A673 (cell line): Measurements from ENCODE around the gene NDUFAF2. TPM values are rescaled to one million over a fixed set of nuclear protein-coding genes. Genes with fewer than 3 reads are reported as not detected.
"Not testable (repeated sequence)": the region's sequence is repeated elsewhere in the genome, so short reads cannot be mapped to it uniquely, and the experiment has no call there.

ENCODE experiments used
- BruUV-seq: library from RNA; stranded (reverse); fragments of 400-500 nt; replicated peaks from 2 replicates; lab custom pipeline; 2021; lab: Mats Ljungman, UMichigan
- CTCF ChIA-PET: fragments of 300-600 bp; sonication (Branson Sonifier 250); formaldehyde crosslinking; loops from one replicate; lab custom pipeline; 2022; ENCODE audit warnings: antibody characterized with exemption; lab: Charles Lee
- POLR2A ChIA-PET: fragments of 300-600 bp; sonication (Branson Sonifier 250); formaldehyde crosslinking; loops from one replicate; lab custom pipeline; 2022; ENCODE audit warnings: antibody characterized with exemption; ENCODE audit not compliant: low non-redundant PET; lab: Charles Lee
- DNase-seq: peaks from one replicate; pipeline ENCODE4 v3.0.0-alpha.2; 2015; ENCODE audit warnings: low spot score
- H3K27ac ChIP-seq: fragments of 200-600 bp; sonication (generic); 2 replicates; pipeline ENCODE4 v1.5.1; 2016; ENCODE audit warnings: mixed run types, low read depth, mild to moderate bottlenecking, mixed read lengths, antibody characterized with exemption, low read length; ENCODE audit not compliant: poor library complexity, severe bottlenecking
- H3K27me3 ChIP-seq: fragments of 200-600 bp; sonication (generic); replicated peaks from 2 replicates; pipeline ENCODE4 v1.6.1; 2017; ENCODE audit warnings: mixed run types, low read depth, mild to moderate bottlenecking, mixed read lengths, antibody characterized with exemption, low read length; ENCODE audit not compliant: insufficient read depth, poor library complexity
- H3K36me3 ChIP-seq: fragments of 200-600 bp; sonication (generic); 2 replicates; pipeline ENCODE4 v1.6.1; 2016; ENCODE audit warnings: mixed run types, mild to moderate bottlenecking, mixed read lengths, antibody characterized with exemption, low read length; ENCODE audit not compliant: insufficient read depth, poor library complexity, severe bottlenecking
- H3K4me1 ChIP-seq: fragments of 200-600 bp; sonication (generic); 2 replicates; pipeline ENCODE4 v1.6.1; 2017; ENCODE audit warnings: mixed run types, mild to moderate bottlenecking, mixed read lengths, antibody characterized with exemption, low read length; ENCODE audit not compliant: insufficient read depth, poor library complexity, severe bottlenecking
- H3K4me3 ChIP-seq: fragments of 200-600 bp; sonication (generic); 2 replicates; pipeline ENCODE4 v1.5.1; 2016; ENCODE audit warnings: low read depth, mixed run types, mild to moderate bottlenecking, mixed read lengths, low read length; ENCODE audit not compliant: poor library complexity, severe bottlenecking
- H3K9me3 ChIP-seq: fragments of 200-600 bp; sonication (generic); 2 replicates; pipeline ENCODE4 v1.6.1; 2016; ENCODE audit warnings: mixed run types, low read depth, mild to moderate bottlenecking, mixed read lengths, antibody characterized with exemption, low read length; ENCODE audit not compliant: poor library complexity, severe bottlenecking
- CTCF ChIP-seq: fragments of 300-800, 200-600 bp; sonication (generic); conservative IDR thresholded peaks from 2 replicates; pipeline ENCODE4 v1.5.1; 2017; ENCODE audit warnings: low read depth, mild to moderate bottlenecking, antibody characterized with exemption, low read length, moderate library complexity, mixed read lengths
- EZH2 ChIP-seq: fragments of 200-600 bp; sonication (generic); IDR thresholded peaks from 2 replicates; pipeline ENCODE4 v1.6.1; 2017; ENCODE audit warnings: borderline replicate concordance, low read depth, mild to moderate bottlenecking, mixed read lengths, antibody characterized with exemption, low read length; ENCODE audit not compliant: poor library complexity, severe bottlenecking
- intact Hi-C: fragments of 100-400 bp; cut with micrococcal nuclease; formaldehyde crosslinking; loops from one replicate; pipeline ENCODE4 v1.10.0; 2022; ENCODE audit not compliant: unreplicated experiment
- total RNA-seq: library from RNA; stranded (reverse); gene quantifications from 2 replicates; pipeline ENCODE4 v1.2.3, GENCODE V29; 2021

Gene NDUFAF2
- total RNA-seq, 1 experiment from 2014 or later, result 61.6 TPM

- no peaks in the 10 kb centered on the region for H3K9me3 ChIP-seq
- ChIA-PET POLR2A (interaction anchor here (0.6 kb wide), 1 partner anchor 18 kb away, joined by 3 read pairs; no protein-coding TSS in a partner anchor), CTCF (no interaction called here)
- H3K36me3 ChIP-seq, result no peaks in the 10 kb centered on the region
- DNase-seq, result no peak
- TF ChIP-seq EZH2 (no peak), CTCF (no peak)
- intact Hi-C loops, result no loop called here
- H3K27ac ChIP-seq, result no peak overlapping the region
- no TSS peak for BruUV-seq
- H3K27me3 ChIP-seq, result no peaks in the 10 kb centered on the region
- no peak overlapping the region for H3K4me3 ChIP-seq
- no peaks in the 10 kb centered on the region for H3K4me1 ChIP-seq
These were observed 34.0 kb downstream of the NDUFAF2 start for GRCh38 chr5:60978968-60979367.

GRCh38 chr5:60980511-60980910 lies 35.5 kb downstream of the NDUFAF2 start:
- Histone ChIP-seq H3K27me3 (no peaks in the 10 kb centered on the region), H3K4me1 (no peaks in the 10 kb centered on the region), H3K9me3 (no peaks in the 10 kb centered on the region), H3K27ac (no peak overlapping the region), H3K36me3 (no peaks in the 10 kb centered on the region), H3K4me3 (no peak overlapping the region)
- intact Hi-C loops, result no loop called here
- no peak for TF ChIP-seq CTCF
- TF ChIP-seq EZH2, result no peak
- BruUV-seq, result no TSS peak
- POLR2A ChIA-PET, result no interaction called here
- CTCF ChIA-PET, result no interaction called here
- DNase-seq, result no peak

GRCh38 chr5:60982127-60982526 lies 37.1 kb downstream of the NDUFAF2 start:
- CTCF ChIA-PET, H3K27me3 ChIP-seq, H3K9me3 ChIP-seq, H3K27ac ChIP-seq, DNase-seq, H3K4me3 ChIP-seq, H3K36me3 ChIP-seq, H3K4me1 ChIP-seq, BruUV-seq, intact Hi-C loops: not testable (repeated sequence)
- POLR2A ChIA-PET, result interaction anchor here (0.6 kb wide), 1 partner anchor 701 kb away, joined by 8 read pairs; no protein-coding TSS in a partner anchor

- Histone ChIP-seq H3K27me3 (no peaks in the 10 kb centered on the region), H3K27ac (no peak overlapping the region), H3K4me3 (no peak overlapping the region), H3K4me1 (no peaks in the 10 kb centered on the region), H3K9me3 (peaks cover 30% of the 10 kb centered on the region), H3K36me3 (no peaks in the 10 kb centered on the region)
- TF ChIP-seq EZH2 (no peak), CTCF (no peak)
- CTCF ChIA-PET, result no interaction called here
- intact Hi-C loops, result no loop called here
- no peak for DNase-seq
- POLR2A ChIA-PET, result no interaction called here
- BruUV-seq, result no TSS peak
These were observed 44.8 kb downstream of the NDUFAF2 start for GRCh38 chr5:60989790-60990189.
